SIG-M5 (cell line): ENCODE data around the gene FOXA3.

Source experiments
- DNase-seq: peaks from one replicate; lab custom pipeline; 2025; lab: John Stamatoyannopoulos, UW

The FOXA3 gene

GRCh38 chr19:45863840-45864628 lies at the start of gene FOXA3:
TSS of gene FOXA3 (plus strand) at chr19:45864326. CDS start at chr19:45864457, 131 bp downstream.
- no peak for DNase-seq

GRCh38 chr19:45814851-45815480 lies 49.2 kb upstream of the FOXA3 start, which contains the start of gene RSPH6A:
TSS of gene RSPH6A (minus strand) at chr19:45815308. CDS start at chr19:45815176, 132 bp downstream.
- no peak for DNase-seq

GRCh38 chr19:45815481-45816216 lies 48.5 kb upstream of the FOXA3 start:
- no peak for DNase-seq

GRCh38 chr19:45816236-45817009 lies 47.7 kb upstream of the FOXA3 start:
- no peak for DNase-seq

GRCh38 chr19:45817010-45817724 lies 47.0 kb upstream of the FOXA3 start:
- DNase-seq = peak; percentile 70

- DNase-seq = no peak
Observed at GRCh38 chr19:45817725-45818301, 46.3 kb upstream of the FOXA3 start.

GRCh38 chr19:45819769-45820168 lies 44.4 kb upstream of the FOXA3 start:
- DNase-seq = no peak

GRCh38 chr19:45820413-45821102 lies 43.6 kb upstream of the FOXA3 start:
- DNase-seq = no peak

GRCh38 chr19:45821103-45821521 lies 43.0 kb upstream of the FOXA3 start:
- DNase-seq = no peak

GRCh38 chr19:45821570-45821969 lies 42.6 kb upstream of the FOXA3 start:
- DNase-seq = no peak

- DNase-seq = no peak
Observed at GRCh38 chr19:45822716-45823115, 41.4 kb upstream of the FOXA3 start.

- DNase-seq = no peak
Observed at GRCh38 chr19:45823182-45823581, 40.9 kb upstream of the FOXA3 start.

- DNase-seq = no peak
Observed at GRCh38 chr19:45824041-45824471, 40.1 kb upstream of the FOXA3 start.

GRCh38 chr19:45824531-45825262 lies 39.4 kb upstream of the FOXA3 start:
- DNase-seq = no peak

- no peak for DNase-seq
Observed at GRCh38 chr19:45825263-45825605, 38.9 kb upstream of the FOXA3 start.

- no peak for DNase-seq
Observed at GRCh38 chr19:45825917-45826893, 37.9 kb upstream of the FOXA3 start.

- DNase-seq = no peak
Observed at GRCh38 chr19:45826934-45827333, 37.2 kb upstream of the FOXA3 start.

GRCh38 chr19:45827459-45828093 lies 36.5 kb upstream of the FOXA3 start:
- no peak for DNase-seq
